Measurements from ENCODE around the gene NACC1.
"Not testable (repeated sequence)": the region's sequence is repeated elsewhere in the genome, so short reads cannot be mapped to it uniquely, and the experiment has no call there.

The NACC1 gene

DNA sequence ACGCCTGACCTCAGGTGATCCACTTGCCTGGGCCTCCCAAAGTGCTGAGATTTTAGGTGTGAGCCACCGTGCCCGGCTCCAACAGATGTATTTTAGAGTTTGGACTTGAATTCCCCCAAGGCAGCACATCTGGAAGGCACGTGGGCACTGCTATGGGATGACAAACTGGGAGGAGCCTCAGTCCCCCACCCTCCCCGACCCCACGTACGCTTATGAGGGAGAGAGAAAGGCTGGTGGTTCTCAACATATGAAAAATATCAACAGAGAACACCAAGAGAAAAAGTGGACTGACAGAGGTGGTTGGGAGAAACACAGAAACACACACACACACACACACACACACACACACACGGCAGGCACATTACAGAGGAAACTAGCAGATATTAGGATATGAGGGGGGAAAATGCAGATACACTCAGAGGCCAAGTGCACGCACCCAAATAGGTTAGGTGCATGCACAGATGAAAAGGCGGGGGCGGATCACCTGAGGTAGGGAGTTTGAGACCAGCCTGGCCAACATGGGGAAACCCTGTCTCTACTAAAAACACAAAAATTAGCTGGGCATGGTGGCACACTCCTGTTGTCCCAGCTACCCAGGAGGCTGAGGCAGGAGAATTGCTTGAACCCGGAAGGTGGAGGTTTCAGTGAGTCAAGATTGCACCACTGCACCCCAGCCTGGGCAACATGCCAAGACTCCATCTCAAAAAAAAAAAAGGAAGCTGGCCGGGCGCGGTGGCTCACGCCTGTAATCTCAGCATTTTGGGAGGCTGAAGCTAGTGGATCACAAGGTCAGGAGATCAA is 28.9 kb downstream of the NACC1 start:
- DNase-seq (ENCODE audit: low spot score) = no peak

DNA sequence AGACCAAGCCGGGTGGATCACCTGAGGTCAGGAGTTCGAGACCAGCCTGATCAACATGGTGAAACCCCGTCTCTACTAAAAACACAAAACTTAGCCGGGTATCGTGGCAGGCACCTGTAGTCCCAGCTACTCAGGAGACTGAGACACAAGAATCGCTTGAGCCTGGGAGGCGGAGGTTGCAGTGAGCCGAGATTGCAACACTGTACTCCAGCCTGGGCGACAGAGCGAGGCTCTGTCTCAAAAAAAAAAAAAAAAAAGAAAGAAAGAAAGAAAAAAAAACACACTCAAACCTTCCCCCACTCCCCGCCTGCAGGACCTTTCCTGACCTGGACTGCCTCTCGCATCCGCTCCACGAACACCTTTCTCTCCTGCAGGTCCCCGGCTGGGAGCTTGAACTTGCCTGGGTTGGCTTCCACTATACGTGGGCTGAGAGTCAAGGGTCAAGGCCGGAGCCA is 31.1 kb downstream of the NACC1 start:
- DNase-seq (ENCODE audit: low spot score) = not testable (repeated sequence)

DNA sequence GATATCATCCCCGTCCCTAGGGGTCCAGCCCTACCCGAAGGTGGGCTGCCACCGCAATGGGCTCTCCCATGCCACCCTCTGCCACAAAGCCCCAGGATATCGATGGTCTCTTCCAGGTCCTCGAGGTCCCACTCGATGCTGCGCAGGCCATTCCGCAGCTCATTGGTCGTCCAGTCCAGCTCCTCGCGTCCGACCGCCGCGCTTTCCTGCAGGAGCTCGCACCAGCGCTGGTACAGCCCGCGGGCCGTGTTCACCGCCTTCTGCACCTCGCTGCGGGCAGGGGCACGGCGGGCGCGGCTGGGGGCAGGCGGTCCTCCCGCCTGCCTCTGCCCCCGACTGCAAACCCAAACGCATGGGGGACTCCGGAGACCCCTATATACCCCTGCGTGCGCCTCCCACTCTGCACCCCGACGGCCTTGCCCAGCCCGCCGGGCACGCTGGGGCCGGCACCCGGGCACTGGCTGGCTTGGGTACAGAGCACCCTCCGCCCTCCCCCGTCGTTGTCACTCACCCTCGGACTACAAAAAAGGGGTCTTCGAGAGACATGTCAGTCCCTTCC is 31.6 kb downstream of the NACC1 start:
- no peak for DNase-seq (ENCODE audit: low spot score)

DNA sequence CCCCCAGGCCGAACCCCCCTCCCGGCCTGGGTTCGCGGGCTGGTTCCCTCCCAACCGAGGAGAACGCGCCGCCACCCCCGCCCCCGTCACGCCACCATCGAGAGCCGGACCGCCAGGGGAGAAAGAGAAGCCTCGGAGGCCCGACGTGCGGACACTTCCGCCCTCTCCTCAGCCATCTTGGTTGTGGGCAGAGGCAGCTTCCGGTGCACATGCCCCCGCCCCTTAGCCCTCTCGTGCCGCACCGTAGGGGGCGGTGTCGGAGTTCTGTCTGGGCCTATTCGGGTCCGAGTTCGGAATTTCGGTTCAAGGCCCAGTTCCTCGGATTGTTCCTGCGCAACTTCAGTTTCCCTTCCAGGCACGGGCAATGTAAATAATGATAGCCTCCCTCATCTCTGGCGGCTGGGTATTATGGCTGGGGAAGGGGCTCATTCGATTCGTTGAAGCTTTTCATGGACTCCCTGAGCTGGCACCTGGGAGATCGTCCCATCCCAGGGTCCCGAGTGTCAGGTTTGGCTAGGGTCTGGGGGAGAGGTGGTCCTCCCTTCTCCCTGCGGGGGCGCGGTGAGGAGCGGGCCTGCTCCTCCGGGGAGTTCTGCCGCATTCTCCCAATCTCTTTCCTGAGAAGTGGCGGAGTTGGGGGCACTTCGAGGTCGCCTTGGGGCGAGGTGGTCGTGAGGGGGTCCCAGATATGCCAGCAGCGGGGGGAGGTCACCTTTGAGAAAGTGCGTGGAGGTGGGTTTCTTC is 32.3 kb downstream of the NACC1 start, which contains the start of the genes IER2 and STX10:
Gene IER2 (plus strand): TSS at position 225 of the 744 bp plus-strand sequence. CDS start 2,776 bp downstream, outside the sequence.
Gene STX10 (minus strand): TSS at position 189 of the 744 bp plus-strand sequence. CDS start 202 bp downstream, outside the sequence.
- peak; percentile 94 for DNase-seq (ENCODE audit: low spot score)

DNA sequence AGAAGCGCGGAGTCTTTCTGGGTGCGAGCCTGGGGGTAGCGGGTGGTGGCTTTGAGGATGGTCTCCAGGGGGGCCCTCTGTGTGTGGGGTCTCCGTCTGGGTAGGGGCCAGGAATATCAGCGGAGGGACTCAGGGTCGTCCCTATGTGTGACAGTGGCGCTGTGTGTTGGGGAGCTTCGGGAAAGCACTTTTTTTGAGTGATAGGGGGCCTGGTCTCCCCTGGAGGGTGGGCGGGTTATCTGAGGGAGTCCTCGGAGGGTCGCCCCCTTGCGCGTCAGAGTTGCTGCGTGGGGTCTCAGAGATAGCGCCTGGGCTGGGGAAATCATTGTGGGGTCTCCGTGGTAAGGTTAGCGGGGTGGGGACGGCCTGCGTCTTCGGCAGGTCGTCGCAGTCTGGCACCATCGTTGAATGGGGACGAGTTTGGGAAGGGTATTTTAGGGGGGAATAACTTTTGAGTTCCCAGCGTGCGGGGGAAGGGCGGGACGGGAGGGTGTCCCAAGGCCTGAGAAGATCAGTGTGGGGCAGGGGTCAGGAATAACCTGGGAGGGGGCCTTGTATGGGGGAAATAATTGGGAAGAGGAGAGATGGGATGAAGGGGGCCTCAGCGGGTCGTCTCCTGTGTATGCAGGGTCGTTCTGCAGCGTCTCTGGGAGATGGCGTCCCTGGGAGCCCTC is 33.0 kb downstream of the NACC1 start:
- no peak for DNase-seq (ENCODE audit: low spot score)

DNA sequence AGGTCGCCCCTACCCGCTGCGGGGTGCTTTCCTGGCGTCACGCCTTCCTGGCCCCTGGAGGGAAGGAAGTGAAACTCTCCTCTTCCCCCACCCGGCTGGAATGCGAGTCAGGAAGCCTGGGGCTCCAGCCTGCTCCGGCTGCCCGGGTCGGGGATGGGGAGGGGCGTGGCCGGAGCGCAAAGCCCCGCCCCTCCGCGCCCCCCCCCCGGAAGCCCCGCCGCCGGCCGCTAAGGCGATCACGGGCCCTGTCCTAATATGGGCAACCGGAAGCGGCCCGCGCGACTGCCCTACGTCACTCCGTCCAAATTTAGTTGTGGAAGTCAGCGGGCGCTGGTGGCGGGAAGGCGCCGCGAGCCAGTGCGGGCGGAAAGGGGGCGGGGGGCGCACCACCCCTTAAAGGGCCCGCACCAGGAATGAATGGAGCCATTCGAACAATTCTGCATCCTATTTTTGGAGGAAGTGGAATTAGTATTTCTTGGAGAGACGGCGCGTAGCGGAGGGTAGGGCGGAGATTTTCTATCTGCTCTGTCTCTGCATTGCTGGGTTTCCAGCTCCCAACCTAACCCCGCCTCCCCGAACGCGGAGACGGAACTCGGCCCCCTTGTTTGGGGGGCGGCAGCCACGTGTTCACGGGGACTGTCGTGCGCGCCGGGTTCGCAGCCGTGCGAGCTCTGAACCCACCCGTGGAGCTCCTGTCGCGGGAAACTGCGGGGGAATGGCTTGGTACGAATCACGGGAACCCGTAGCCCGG is 33.7 kb downstream of the NACC1 start:
- peak; percentile 97 for DNase-seq (ENCODE audit: low spot score)

DNA sequence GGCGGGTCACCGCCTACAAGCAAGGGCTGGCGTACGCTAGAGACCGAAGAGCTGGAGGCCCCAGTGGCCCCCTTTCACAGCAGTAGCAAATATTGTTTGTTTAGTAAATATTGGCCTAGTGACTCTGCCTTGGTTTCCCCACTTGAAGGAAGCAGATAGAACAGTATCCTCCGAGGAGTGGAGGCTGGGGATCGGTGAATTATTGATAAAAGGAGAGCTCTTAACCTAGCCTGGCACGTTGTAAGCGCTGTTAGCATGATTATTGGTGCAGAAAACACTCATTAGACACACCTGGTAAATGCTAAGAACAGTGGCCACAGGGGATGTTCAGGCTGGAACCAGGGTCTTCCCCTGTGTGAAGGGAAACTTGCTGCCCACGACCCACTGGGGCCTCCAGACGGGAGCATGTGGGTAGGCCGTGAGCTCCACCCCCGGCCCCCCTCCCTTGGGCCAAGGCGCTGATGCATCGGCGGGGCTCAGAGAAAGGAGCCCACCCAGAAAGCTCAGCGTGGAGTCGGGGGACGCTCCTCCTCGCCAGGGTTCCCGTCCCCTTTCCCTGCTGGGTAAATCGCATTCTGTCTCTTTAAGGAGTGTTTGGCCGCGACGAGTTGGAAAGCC is 34.4 kb downstream of the NACC1 start:
- no peak for DNase-seq (ENCODE audit: low spot score)

DNA sequence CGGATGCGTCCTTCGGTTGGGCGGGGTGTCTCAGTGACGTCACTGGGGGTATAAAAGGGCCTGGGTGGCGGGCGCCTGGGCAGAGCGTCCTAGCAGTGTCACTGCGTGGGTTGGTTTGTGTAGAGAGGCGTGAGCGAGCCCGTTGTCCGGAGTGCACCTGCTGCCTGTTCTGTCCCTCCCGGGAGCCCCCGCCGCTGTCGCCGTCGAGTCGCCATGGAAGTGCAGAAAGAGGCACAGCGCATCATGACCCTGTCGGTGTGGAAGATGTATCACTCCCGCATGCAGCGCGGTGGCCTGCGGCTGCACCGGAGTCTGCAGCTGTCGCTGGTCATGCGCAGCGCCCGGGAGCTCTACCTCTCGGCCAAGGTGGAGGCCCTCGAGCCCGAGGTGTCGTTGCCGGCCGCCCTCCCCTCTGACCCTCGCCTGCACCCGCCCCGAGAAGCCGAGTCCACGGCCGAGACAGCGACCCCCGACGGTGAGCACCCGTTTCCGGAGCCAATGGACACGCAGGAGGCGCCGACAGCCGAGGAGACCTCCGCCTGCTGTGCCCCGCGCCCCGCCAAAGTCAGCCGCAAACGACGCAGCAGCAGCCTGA is 35.0 kb downstream of the NACC1 start:
- peak; percentile 96 for DNase-seq (ENCODE audit: low spot score)

DNA sequence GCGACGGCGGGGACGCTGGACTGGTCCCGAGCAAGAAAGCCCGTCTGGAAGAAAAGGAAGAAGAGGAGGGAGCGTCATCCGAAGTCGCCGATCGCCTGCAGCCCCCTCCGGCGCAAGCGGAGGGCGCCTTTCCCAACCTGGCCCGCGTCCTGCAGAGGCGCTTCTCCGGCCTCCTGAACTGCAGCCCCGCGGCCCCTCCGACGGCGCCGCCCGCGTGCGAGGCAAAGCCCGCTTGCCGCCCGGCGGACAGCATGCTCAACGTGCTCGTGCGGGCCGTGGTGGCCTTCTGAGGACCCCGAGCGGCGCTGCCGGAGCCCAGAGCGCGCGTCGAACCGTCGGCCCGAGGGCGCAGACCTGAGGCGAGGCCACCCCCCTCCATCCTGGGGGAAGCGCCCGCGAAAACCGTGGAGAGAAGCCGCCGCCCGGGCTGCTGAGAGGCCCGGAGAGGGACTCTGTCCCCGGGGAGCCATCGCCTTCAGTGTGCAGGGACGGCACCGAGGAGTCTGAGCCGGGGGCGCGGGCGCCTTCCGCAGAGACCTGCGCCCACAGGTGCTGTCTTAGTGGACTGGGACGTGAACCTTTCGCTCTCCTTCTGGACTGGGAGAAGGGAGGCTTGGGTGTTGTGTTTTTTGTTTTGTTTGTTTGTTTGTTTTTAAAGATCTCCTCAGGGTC is 35.6 kb downstream of the NACC1 start:
- peak; percentile 33 for DNase-seq (ENCODE audit: low spot score)

DNA sequence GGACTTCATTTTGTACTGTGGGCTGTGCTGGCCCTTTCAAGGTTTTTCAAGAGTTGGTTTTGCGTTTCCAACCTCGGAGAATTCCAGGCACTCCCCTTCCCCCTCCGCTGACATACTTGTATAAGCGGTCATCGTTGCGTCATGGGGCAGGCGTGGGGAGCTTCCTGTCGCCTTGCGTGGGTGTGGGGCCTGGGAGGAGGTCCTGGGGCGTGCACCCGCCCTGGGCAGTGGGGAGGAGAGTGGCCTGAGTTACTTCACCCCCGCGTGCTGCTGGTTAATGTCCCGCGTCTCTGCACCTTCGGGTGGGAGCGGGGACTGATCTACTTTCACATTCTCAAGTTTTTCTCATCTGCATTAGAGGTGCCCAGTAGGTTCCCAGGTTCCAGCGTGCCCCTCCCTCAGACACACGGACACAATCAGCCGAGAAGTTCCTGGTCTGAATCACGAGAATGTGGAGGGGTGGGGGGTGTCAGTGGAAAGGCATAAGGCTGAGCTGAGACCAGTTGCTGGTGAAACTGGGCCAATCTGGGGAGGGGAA is 36.2 kb downstream of the NACC1 start:
- DNase-seq (ENCODE audit: low spot score) = peak; percentile 86

DNA sequence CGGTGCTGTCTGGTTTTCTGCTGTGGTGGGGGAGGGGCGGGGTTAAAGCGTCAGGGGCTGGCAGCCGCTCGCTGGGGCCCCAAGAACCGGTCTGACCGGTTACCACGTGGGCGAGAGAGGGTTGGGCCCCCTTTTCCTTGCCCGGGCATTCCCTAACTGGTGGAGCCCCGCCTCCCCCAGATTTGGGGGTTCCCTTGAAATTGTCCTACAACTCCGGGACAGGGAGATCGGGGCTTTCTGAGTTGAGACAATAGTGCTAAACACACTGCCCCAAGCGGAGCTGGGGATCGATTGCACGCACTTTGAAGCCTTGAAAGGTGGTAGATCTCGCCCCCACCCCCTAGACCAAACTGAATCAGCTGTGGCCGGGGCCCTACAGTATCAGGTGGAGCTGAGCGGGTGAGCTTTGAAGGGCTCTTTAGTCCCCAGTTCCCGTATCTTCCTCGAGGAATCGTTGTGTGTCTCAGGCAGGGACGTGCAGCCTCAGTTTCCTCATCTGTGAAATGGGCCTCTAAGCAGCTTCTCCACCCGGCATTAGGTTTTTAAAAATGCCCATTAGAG is 36.9 kb downstream of the NACC1 start:
- peak; percentile 63 for DNase-seq (ENCODE audit: low spot score)

DNA sequence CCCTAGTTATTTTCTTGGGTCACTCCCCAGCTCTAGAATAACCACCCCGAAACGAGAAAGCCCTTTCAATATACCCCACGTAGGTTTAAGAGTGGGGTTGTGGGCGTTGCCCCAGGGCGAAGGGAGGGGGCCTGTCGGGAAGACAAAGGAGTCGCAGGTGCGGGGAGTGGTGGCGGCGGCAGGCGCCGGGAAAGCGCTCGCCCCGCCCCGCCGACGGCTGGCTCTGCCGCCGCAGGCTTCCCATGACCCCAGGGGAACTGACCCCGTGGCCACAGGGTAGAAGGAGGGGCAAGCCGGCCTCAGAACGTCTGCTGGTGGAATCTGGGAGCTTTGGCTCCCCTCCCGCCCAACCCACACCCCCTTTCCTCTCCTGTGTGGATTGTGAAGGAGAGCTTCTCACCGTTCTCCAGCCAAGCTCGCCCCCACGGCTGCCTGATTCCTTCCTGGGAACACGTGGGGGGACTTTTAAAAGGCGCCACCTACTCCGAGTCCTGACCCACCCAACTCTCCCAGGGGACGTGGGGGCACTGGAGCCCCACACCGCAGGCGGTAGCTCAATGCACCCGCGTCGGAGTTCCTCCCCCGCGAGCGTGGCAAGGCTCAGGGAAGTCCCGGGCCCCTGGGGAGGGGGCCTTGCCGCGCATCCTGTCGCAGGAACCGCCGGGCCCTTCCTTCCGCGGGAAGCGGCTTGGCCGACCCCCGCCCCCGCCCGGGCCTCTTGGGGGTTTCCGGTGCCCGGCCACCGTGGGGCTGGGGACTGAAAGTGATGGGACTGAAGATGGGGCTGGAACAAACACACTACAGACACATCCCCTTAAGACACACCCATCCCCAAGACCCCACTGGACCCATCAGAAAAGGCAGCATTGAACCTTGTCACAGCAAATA is 37.7 kb downstream of the NACC1 start:
- DNase-seq (ENCODE audit: low spot score) = peak; percentile 73

DNA sequence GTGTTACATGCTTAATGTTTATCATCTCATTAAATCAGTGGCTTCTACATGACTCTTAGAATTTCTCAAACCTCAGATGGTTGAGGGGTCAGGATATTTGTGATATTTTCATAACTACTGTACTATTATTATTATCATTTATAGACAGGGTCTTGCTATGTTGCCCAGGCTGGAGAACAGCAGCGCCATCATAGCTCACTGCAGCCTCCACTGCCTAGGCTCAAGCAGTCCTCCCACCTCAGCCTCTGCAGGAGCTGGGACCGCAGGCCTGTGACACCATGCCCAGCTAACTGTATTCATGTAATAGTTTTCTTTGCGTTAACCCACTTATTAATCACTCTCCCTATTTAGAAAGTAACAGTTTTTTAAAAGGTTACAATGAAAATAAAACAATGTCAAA is 41.6 kb downstream of the NACC1 start:
- DNase-seq (ENCODE audit: low spot score) = no peak

DNA sequence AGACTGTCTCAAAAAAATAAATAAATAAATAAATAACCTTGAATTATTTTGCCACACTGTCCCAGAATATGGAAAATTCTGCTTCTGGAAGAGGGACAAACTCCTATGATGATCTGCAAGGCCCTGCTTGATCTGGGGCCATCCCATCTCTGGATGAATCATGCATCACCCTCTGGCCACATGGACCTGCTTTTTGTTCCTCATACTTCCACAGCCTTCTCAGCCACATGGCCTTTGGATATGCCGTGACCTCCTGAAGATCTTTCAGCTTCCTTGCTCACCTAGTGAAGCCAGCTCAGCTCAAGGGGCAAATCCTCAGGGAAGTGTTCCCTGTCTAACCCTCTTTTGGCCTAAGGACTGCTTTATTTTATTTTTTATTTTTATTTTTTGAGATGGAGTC is 42.5 kb downstream of the NACC1 start:
- peak; percentile 49 for DNase-seq (ENCODE audit: low spot score)

DNA sequence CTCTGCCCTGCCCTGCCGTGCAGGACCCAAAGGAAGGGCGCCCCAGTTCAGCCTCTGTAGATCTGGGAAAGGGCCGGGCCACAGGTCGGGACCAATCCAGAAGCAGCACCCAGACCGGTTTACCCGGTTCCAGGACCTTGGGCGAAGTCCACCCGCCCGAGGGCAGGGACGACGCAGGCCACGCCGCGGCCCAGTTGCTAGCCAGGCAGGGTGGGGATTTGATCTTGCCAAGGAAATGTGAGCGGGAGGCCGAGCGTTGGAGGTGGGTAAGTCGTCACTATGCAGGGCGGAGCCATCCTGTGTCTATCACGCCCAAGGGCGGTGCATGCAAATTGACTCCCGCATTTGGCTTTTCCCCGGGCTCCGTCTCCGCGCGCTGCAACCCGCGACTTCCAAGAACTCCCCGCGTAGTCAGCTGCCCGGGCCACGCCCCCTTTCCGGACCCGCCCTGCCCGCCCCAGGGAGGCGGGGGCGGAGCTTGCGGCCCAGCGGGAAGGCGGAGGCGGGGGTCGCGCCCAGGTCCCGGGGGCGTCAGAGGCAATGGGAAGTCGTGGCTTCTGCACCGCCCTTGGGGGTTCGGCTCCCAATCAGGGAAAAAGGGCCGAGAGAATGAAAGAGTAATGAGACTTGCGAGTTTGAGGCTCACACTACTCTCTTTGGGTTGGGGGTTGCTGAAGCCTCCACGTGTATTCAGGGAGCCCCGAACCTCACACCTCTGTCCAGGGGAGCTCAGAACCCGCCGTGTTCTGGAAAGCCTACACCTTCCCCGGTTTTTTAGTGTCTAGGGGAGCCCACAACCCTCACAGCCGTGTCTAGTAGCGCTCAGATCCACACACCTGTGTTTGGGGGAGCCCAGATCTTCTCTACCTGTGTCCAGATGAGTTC is 44.9 kb downstream of the NACC1 start:
- DNase-seq (ENCODE audit: low spot score) = peak; percentile 91

DNA sequence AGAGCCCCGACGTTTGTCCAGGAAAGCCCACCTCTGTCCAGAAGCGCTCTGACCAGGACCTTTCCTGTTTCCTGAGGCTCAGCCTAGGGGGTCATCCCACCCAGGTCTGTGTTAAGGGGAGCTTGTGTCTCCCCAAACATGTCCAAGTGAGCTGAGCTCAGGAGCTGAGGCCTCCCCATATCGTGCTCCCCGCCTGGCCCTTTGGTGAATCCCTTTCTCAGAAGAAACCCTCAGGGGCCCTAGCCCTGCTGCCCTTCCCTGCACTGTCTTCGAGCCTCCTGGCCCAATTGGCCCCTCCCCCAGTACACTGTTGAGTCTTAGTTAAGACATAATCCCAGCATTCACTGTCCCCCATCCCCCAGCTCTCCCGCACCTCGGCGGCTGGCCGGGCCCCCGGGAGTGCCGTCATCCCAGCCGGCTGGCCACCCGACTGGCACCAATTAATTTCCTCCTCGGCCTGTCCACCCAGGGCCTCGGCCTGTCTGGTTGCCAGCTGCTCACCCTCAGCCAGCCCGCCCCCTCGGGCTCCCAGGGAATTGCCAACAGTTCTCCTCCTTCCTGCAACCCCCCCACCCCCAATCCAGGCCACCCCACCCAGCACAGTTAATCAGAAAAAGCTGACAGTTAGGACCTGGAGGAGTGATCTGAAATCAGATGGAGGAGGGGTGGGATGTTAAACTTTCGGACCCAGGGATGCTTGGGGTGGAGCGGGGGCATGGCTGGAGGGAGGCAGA is 45.7 kb downstream of the NACC1 start:
- peak; percentile 85 for DNase-seq (ENCODE audit: low spot score)

All from AG08396 (cell line).